Activated naive CD4-positive, alpha-beta T cell treated with anti-CD3 and anti-CD28 coated beads, Interleukin-2, amount 50 U/mL, for 16 hours (primary cell): ENCODE measurements around the gene EIF1B.

Experiments
- DNase-seq: peaks from one replicate; pipeline ENCODE4 v3.0.0-alpha.2; 2020

EIF1B gene

DNA sequence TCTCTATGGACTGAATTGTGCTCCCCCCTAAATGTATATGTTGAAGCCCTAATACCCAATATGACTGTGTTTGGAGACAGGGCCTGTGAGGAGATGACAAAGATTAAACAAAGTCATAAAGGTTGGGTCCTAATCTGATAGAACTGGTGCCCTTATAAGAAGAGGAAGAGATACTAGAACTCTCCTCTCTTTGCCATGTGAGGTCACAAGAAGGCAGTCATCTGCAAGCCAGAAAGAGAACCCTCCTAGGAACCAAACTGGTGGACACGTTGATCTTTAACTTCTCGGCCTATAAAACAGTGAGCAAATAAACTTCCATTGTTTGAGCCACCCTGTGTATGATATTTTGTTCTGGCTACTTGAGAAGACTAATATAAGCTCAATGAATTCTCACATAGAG is 45.9 kb downstream of the EIF1B start:
- no peak for DNase-seq

DNA sequence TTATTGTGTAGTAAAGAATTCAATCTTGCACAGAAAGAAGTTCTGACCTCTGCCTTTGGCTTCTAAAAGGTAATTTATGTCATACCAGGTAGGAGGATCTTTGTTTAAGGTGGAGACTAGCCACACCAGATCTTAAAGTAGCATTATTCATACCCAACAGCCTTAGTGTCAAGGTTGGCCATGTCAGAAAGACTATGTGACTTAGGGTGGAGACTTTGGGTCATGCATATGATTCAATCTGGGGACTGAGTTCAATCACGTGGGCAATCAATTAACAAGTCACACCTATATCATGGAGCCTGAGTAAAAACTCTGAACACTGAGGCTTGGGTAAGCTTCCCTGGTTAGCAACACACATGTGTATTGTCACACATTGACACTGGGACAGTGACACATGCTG is 48.9 kb downstream of the EIF1B start:
- DNase-seq: no peak
